Inflammatory macrophage treated with lipopolysaccharide for 1 hour (primary cell): ENCODE measurements around the gene MRPL14.

ENCODE experiments used
- DNase-seq, 2 donors: peaks; one replicate each; pipeline ENCODE4 v3.0.0-alpha.2; 2020 to 2022

The MRPL14 gene

GRCh38 chr6:44064948-44065272 lies 62.3 kb downstream of the MRPL14 start:
- DNase-seq = no peak

GRCh38 chr6:44064089-44064947 lies 62.9 kb downstream of the MRPL14 start:
- peak; percentile 96 to 100 for DNase-seq

GRCh38 chr6:44063561-44064059 lies 63.6 kb downstream of the MRPL14 start:
- no peak for DNase-seq
